NCI-H1694 (cell line): ENCODE measurements around the gene CENATAC.
"Not testable (repeated sequence)": the region's sequence is repeated elsewhere in the genome, so short reads cannot be mapped to it uniquely, and the experiment has no call there.

Experiments
- DNase-seq: peaks from one replicate; lab custom pipeline; 2025; lab: John Stamatoyannopoulos, UW

CENATAC gene

GRCh38 chr11:119027561-119028345 lies 29.8 kb downstream of the CENATAC start:
- DNase-seq = no peak

- DNase-seq = no peak
These were observed 30.6 kb downstream of the CENATAC start for GRCh38 chr11:119028346-119029068.

- DNase-seq = no peak
These were observed 31.1 kb downstream of the CENATAC start for GRCh38 chr11:119029069-119029339.

- DNase-seq = no peak
These were observed 31.5 kb downstream of the CENATAC start for GRCh38 chr11:119029340-119030028.

GRCh38 chr11:119030029-119030328 lies 32.0 kb downstream of the CENATAC start:
- DNase-seq = no peak

- DNase-seq = peak; percentile 64
These were observed 32.5 kb downstream of the CENATAC start, which contains the start of gene SLC37A4 for GRCh38 chr11:119030329-119031047. SLC37A4 (minus strand) TSS chr11:119030877.

GRCh38 chr11:119031912-119032280 lies 34.0 kb downstream of the CENATAC start:
- no peak for DNase-seq

GRCh38 chr11:119033421-119033820 lies 35.5 kb downstream of the CENATAC start:
- DNase-seq = not testable (repeated sequence)

GRCh38 chr11:119034813-119035212 lies 36.9 kb downstream of the CENATAC start:
- no peak for DNase-seq

GRCh38 chr11:119038884-119039283 lies 40.9 kb downstream of the CENATAC start:
- DNase-seq = no peak

- DNase-seq = not testable (repeated sequence)
These were observed 41.5 kb downstream of the CENATAC start for GRCh38 chr11:119039471-119039870.

GRCh38 chr11:119041821-119042514 lies 44.0 kb downstream of the CENATAC start:
- no peak for DNase-seq

GRCh38 chr11:119042927-119043326 lies 45.0 kb downstream of the CENATAC start:
- DNase-seq = no peak

GRCh38 chr11:119044708-119045107 lies 46.8 kb downstream of the CENATAC start:
- DNase-seq = no peak

GRCh38 chr11:119046489-119046888 lies 48.6 kb downstream of the CENATAC start:
- no peak for DNase-seq

GRCh38 chr11:119047205-119047604 lies 49.3 kb downstream of the CENATAC start:
- DNase-seq = no peak

- no peak for DNase-seq
These were observed 50.7 kb downstream of the CENATAC start for GRCh38 chr11:119048644-119049043.

- DNase-seq = no peak
These were observed 51.1 kb downstream of the CENATAC start for GRCh38 chr11:119049081-119049480.

- DNase-seq = no peak
These were observed 53.7 kb downstream of the CENATAC start for GRCh38 chr11:119051440-119052162.

- no peak for DNase-seq
These were observed 54.4 kb downstream of the CENATAC start for GRCh38 chr11:119052163-119052814.

GRCh38 chr11:119054418-119054817 lies 56.5 kb downstream of the CENATAC start:
- DNase-seq = no peak
